Spleen (tissue), 7 donors: ENCODE results near the gene RAB33B.

Experiments used
- CTCF ChIP-seq, 11 experiments: fragments of 200-600 bp in 7 of 11; fragments of 450-650 bp in 4 of 11; sonication (generic) in 4 of 11; IDR thresholded peaks in 8 of 11; conservative IDR thresholded peaks in 3 of 11; 1 replicate in 7 of 11; 2 replicates in 4 of 11; pipeline versions ENCODE4 v1.4.0 to v1.8.0; 2016 to 2021; ENCODE audit warnings: antibody characterized with exemption in 11 of 11, inconsistent platforms in 4 of 11, mild to moderate bottlenecking in 1 of 11
- POLR2A ChIP-seq, 3 donors: fragments of 450-650 bp; IDR thresholded peaks; one replicate each; pipeline ENCODE4 v1.5.1; 2017; ENCODE audit warnings: antibody characterized with exemption in 3 of 3, mild to moderate bottlenecking in 1 of 3
- POLR2AphosphoS5 ChIP-seq, 3 donors: sonication (generic); formaldehyde crosslinking; IDR thresholded peaks; one replicate each; pipeline ENCODE4 v1.5.1; 2017; ENCODE audit warnings: antibody characterized with exemption in 3 of 3
- donor health status: DM: no; HTN: no; CAD: no; lungs with moderate emphysema.
- donor health status: DM: no; HTN: no; CAD: no.
- donor health status: DM: no; HTN: no; CAD: no.

DNA sequence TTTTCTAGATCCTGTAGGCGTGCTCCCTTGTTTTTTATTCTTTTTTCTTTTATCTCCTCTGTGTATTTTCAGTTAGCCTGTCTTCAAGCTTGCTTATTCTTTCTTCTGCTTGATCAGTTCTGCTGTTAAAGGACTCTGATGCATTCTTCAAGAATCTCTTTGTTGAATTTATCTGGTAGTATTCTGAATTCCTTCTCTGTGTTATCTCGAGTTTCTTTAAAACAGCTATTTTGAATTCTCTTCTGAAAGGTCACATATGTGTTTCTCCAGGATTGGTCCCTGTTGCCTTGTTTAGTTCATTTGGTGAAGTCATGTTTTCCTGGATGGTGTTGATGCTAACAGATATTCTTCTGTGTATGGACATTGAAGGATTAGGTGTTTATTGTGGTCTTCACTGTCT is 15.3 kb downstream of the RAB33B start:
- TF ChIP-seq CTCF (IDR thresholded peaks at IDR 0.05 in 8 of 11, conservative IDR thresholded peaks at IDR 0.05 in 3 of 11): no peak
- TF ChIP-seq POLR2A (IDR thresholded peaks at IDR 0.05): no peak
- TF ChIP-seq POLR2AphosphoS5 (IDR thresholded peaks at IDR 0.05): no peak
